GM18511 (cell line): ENCODE measurements around the gene NANOS2.
"Not testable (repeated sequence)": the region's sequence is repeated elsewhere in the genome, so short reads cannot be mapped to it uniquely, and the experiment has no call there.

Experiments used
- ATAC-seq: cut with Tn5 transposase; IDR thresholded peaks from one replicate; pipeline ENCODE4 v1.9.1; 2021; ENCODE audit warnings: mild to moderate bottlenecking, moderate library complexity; ENCODE audit not compliant: unreplicated experiment

The NANOS2 gene

DNA sequence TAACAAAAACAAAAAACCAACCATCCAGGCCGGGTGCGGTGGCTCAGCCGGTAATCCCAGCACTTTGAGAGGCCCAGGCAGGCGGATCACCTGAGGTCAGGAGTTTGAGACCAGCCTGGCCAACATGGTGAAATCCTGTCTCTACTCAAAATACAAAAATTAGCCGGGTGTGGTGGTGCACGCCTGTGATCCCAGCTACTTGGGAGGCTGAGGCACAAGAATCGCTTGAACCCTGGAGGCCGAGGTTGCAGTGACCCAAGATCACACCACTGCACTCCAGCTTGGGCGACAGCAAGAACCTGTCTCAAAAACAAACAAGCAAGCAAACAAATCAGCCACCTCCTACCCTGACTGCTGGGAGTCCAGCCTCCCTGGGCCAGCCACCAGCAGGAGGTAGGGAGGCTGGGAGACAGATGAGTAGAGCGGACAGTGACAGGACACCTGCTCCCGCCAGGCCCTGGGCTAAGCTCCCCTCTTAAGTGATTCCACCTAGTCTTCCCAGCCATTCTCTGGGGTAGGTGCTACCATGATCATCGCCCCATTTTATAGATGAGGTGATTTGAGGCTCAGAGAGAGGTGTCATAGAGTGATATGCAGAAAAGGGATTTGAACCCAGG, 18.5 kb downstream of the NANOS2 start:
- ATAC-seq, result not testable (repeated sequence)

GRCh38 chr19:45895519-45895972, 19.0 kb downstream of the NANOS2 start:
- no peak for ATAC-seq

- no peak for ATAC-seq
These were observed 23.7 kb downstream of the NANOS2 start for GRCh38 chr19:45890877-45891276.

- no peak for ATAC-seq
These were observed 25.2 kb downstream of the NANOS2 start for GRCh38 chr19:45889210-45889885.

DNA sequence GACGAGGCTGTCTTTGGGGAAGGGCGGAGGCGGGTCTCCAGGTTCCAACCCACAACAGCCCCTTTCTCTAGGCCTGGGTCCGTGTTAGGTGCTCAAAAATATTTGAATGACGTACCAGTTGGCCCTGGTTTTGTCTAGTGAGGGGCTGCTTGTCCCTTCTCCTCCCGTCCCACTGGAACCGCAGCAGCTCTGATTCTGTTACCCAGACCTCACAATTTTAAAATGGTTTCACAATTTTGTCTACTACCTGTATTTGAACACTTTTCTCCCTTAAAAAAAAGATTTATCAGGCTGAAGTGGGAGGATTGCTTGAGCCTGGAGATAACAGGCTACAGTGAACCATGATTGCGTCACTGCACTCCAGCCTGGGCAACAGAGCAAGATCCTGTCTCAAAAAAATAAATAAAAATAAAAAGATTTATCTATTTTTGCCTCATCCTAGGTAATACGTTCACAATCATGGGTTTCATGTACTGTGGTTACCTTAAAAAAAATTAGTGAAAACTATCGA, 27.3 kb downstream of the NANOS2 start:
- ATAC-seq, result no peak

DNA sequence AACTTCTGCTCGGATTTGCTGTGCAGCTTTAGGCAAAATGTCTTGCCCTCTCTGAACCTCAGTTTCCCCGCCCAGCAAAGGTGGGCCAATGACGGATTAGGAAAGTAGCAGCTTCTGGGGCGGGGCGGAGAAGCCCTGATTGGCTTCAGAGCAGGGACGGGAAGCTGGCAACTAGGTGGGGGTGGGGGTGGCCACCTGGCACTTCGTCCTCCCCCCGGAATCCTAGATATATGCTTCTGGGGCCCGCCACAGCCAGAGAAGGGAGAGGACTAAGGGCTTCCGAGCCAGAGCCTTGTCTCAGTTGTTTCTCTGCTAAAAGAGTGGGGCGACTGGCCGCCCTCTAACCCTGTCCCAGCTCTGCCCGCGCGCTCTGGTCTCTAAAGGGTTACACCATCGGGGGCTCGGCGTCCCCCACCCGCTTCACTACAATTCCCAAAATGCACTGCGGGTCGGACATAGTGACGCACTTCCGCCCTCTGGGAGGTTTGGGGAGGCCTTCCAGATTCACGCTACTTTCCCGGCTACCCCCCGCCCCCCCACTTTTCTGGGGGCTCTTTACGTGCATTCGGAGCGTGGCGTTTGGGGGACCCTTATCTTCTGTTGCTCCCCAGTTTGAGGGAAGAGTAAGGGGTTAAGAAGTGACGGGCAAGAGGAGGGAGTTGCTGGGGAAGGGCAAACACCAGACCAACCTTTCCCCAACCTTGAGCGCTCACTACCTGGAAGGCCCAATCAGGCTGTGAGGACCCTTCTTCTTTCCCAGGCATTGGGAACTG, 28.0 kb downstream of the NANOS2 start:
- peak; percentile 67 for ATAC-seq

DNA sequence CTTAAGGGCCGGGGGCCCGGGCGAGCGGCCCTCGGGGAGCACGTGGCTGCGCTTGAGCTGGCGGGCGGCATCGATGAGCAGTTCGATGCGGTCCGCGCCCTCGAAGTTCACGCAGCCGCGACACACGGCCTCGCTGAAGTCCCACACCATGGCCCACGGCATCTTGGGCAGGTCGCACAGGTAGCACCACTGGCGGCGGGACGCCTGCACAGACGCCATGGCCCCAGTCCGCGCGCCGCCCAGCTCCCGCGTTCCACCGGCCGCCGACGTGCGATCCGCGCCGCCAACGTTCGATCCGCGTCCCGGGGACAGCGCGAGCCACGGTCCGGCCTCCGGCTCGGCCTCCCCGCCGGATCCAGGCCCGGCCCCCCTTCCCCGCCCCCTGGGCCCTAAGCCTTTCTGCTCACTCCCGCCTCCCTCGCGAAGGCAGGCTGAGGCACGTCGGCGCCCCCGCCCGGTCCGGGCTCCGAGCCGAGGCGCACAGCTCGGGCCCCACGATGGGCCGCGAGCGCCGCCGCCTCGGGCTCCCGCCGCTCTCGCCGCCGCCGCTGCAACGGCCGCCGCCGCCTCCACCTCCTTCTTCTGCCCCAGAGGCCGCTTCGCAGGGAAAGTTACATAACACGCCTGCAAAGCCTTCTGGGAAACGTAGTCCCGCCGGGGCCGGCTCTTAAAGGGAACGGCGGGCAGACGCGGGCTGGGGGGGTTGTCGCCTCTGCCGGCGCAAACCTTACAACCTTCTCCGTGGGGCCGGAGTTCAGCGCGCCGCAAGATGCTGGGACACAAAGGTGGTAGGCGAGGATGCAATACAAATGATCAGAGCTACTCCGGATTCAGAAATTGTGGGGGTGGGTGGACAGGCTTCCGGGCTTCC, 28.8 kb downstream of the NANOS2 start, which contains the start of gene IRF2BP1:
Gene IRF2BP1 (minus strand): TSS at position 586 of the 871 bp plus-strand sequence. CDS start 367 bp downstream, at position 219.
- ATAC-seq, result peak; percentile 59

DNA sequence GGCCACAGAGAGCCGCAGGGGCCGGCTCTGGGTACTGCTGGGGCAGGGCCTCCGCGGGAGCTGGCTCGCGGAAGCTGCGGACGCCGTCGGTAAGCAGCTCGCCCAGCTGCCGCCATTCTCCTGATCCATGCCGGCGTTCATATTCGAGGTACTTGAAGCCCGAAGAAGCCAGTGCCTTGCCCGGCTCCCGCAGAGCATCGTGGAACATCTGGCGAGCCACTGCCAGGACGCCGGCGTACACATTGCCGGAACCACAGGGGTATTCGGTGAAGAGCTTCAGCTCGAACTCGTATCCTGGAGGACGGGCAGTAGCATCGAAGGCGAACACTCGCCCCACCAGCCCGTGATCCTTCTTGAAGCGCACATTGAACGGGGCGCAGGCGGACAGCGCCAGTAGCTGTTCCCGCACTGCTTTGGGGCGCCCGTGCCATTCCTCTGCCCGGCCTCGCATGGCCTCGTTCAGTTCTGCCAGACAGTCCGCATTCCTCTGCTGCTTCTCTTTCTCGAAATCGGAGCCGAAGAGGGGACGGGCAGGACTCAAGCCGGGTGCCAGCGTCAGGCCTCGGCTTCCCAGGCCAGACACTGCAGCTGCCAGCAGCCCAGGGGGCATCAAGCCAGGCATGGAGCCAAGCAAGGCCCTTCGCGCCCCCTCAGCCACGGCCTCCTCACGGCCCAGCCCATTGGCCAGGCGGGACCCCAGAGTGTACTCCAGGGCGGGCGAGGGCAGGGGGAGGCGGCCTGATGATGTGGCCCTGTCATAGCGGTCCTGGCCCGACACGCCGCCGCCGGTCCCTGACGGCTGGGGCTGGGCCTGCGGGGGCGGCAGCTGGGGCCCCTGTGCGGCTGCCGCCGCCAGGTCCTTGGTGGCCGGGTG, 29.7 kb downstream of the NANOS2 start:
- ATAC-seq, result no peak

- ATAC-seq, result no peak
These were observed 30.5 kb downstream of the NANOS2 start for GRCh38 chr19:45883881-45884681.

GRCh38 chr19:45883586-45883880, 31.0 kb downstream of the NANOS2 start:
- no peak for ATAC-seq

GRCh38 chr19:45882652-45883585, 31.7 kb downstream of the NANOS2 start:
- ATAC-seq, result no peak

- ATAC-seq, result no peak
These were observed 32.6 kb downstream of the NANOS2 start for GRCh38 chr19:45881909-45882528.

DNA sequence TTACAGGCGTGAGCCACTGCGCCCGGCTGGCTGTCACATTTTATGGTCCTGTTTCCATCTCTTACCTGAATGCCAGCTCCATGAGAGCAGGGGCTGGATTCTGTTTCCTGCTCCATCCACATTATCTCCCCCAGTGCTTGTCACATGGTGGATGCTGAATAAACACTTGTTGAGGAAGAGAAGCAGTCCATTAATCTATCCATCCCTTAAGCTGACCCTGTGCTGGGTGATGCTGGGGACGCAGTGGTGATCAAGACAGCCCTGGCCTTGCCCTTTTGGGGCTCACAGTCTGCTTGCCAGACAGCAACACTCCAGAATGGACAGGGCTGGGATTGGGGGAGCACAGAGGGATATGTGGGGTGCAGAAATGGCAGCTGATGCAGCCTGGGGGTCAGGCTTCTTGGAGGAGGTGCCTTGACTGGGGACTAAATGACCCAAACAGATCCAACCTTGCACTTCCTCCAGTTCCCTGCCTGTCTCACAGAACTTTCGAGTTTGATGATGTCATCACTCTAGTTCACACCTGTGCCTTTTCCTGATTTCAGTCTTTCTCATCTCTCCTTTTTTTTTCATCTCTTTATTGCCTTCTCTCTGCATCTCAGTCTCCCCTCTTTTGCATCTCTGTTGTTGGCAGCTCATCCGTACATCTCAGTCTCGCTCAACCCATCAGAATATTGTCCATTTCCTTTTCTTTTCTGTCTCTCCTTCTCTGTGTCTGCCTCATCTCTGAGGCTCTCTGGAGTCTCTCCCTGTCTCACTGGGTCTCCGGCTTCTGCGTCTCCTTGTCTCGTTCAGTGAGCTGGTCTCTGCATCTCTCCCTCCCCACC, 33.3 kb downstream of the NANOS2 start:
- ATAC-seq, result no peak

DNA sequence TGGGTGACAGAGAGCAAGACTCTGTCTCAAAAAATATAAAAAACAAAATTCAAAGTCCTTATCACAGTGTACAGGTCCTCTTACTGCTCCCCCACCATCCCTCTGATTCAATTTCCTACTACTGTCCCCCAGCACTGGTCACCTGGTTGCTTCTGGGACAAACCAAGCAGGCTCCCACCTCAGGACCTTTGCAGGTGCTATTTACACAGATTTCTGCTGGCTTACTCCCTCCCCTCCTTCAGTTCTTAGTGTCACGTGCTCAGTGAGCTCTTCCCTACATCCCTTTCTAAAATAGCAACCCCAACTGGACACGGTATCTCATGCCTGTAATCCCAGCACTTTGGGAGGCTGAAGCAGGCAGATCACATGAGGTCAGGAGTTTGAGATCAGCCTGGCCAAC, 34.6 kb downstream of the NANOS2 start:
- no peak for ATAC-seq

DNA sequence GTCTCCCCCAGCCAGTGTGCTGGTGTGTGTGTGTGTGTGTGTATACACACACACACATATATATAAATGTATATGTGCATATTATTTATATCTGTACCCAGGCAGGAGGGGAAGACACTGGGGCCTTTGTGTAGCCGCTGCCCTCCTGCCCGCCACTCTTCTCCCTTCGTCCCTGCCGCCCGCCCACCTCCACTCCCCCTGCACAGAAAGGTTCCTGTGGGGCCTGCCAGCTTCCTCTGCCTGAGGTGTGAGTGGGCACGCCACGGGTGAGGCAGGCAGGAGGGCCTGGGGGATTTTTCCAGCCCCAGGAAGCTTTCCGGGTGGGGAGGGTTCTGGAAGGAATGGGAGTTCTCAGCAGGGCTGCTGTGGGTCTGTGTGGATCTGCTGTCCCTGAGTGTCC, 35.5 kb downstream of the NANOS2 start:
- ATAC-seq, result no peak

DNA sequence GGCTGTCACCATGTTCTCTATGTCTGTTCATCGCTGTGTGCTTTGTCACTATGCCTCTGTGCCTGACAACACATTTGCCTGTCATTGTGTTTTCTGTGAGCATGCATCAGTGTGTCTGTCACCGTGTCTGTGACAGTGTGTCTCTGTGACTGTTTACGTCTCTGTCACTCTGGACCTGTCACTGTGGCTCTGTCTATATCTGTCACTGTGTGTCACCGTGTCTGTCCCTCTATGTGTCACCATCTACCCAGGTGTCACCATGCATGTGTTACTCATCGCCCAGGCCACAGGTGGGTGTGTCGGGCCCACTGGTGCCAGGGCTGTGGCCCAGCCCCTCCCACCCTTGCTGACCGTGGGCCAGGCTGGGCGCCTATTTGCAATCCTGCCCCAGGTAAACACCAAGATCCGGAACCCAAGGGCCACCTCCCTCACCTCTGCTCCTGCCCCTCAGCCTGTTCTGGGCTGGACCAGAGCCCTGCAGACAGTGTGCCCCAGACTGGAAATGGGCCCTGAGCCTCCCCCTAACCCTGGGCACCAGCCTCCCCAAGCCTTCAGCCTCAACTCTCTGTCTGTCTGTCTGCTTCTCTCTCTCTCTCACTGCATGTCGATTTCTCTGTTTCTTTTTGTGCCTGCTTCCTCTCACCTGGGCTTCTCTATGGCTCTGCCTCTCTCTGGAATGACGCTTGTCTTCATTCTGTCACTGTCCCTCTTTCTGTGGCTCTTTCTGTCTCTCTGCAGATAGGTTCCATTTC, 36.4 kb downstream of the NANOS2 start:
- no peak for ATAC-seq
